ENCODE results near the gene CFAP20DC.
"Not testable (repeated sequence)": the region's sequence is repeated elsewhere in the genome, so short reads cannot be mapped to it uniquely, and the experiment has no call there.

Gene CFAP20DC

GRCh38 chr3:58967866-58968265 is 82.0 kb downstream of the CFAP20DC start:
- H3K4me3 Mint-ChIP-seq; H3K36me3 Mint-ChIP-seq (ENCODE audit: low read depth); H3K27me3 Mint-ChIP-seq (ENCODE audit: low read depth): not testable (repeated sequence)

GRCh38 chr3:58965865-58966264 is 84.0 kb downstream of the CFAP20DC start:
- Mint-ChIP-seq H3K36me3 (ENCODE audit: low read depth) (no peaks in the 10 kb centered on the region), H3K4me1 (ENCODE audit: low read depth) (no peaks in the 10 kb centered on the region), H3K27ac (no peak overlapping the region), H3K4me3 (no peak overlapping the region), H3K9me3 (no peaks in the 10 kb centered on the region), H3K27me3 (ENCODE audit: low read depth) (no peaks in the 10 kb centered on the region)
- no peak for DNase-seq (ENCODE audit: low spot score)

More at GRCh38 chr3:58967866-58968265, 82.0 kb downstream of the CFAP20DC start:
- not testable (repeated sequence) for H3K27ac Mint-ChIP-seq; H3K4me1 Mint-ChIP-seq (ENCODE audit: low read depth); H3K9me3 Mint-ChIP-seq; DNase-seq (ENCODE audit: low spot score)

- H3K27me3 Mint-ChIP-seq (ENCODE audit: low read depth), result no peaks in the 10 kb centered on the region
- H3K9me3 Mint-ChIP-seq, result no peaks in the 10 kb centered on the region
- no peak for DNase-seq (ENCODE audit: low spot score)
- no peaks in the 10 kb centered on the region for H3K4me1 Mint-ChIP-seq (ENCODE audit: low read depth)
- H3K4me3 Mint-ChIP-seq, result no peak overlapping the region
- no peak overlapping the region for H3K27ac Mint-ChIP-seq
- no peaks in the 10 kb centered on the region for H3K36me3 Mint-ChIP-seq (ENCODE audit: low read depth)
These were observed 85.8 kb downstream of the CFAP20DC start for GRCh38 chr3:58963928-58964503.

- Mint-ChIP-seq H3K27ac (no peak overlapping the region), H3K36me3 (ENCODE audit: low read depth) (no peaks in the 10 kb centered on the region), H3K27me3 (ENCODE audit: low read depth) (no peaks in the 10 kb centered on the region), H3K4me1 (ENCODE audit: low read depth) (no peaks in the 10 kb centered on the region), H3K4me3 (no peak overlapping the region), H3K9me3 (no peaks in the 10 kb centered on the region)
- DNase-seq (ENCODE audit: low spot score), result no peak
These were observed 87.0 kb downstream of the CFAP20DC start for GRCh38 chr3:58962816-58963215.

GRCh38 chr3:58962040-58962651 is 87.7 kb downstream of the CFAP20DC start:
- H3K36me3 Mint-ChIP-seq (ENCODE audit: low read depth), result no peaks in the 10 kb centered on the region
- H3K27ac Mint-ChIP-seq, result no peak overlapping the region
- no peaks in the 10 kb centered on the region for H3K27me3 Mint-ChIP-seq (ENCODE audit: low read depth)
- no peaks in the 10 kb centered on the region for H3K4me1 Mint-ChIP-seq (ENCODE audit: low read depth)
- no peaks in the 10 kb centered on the region for H3K9me3 Mint-ChIP-seq
- no peak for DNase-seq (ENCODE audit: low spot score)
- H3K4me3 Mint-ChIP-seq, result no peak overlapping the region

GRCh38 chr3:58955308-58955707 is 94.5 kb downstream of the CFAP20DC start:
- no peaks in the 10 kb centered on the region for H3K4me1 Mint-ChIP-seq (ENCODE audit: low read depth)
- peaks cover 2% of the 10 kb centered on the region for H3K27me3 Mint-ChIP-seq (ENCODE audit: low read depth)
- H3K9me3 Mint-ChIP-seq, result no peaks in the 10 kb centered on the region
- no peak overlapping the region for H3K4me3 Mint-ChIP-seq
- no peak for DNase-seq (ENCODE audit: low spot score)
- no peak overlapping the region for H3K27ac Mint-ChIP-seq
- H3K36me3 Mint-ChIP-seq (ENCODE audit: low read depth), result no peaks in the 10 kb centered on the region

GRCh38 chr3:58953288-58953687 is 96.5 kb downstream of the CFAP20DC start:
- no peak for DNase-seq (ENCODE audit: low spot score)
- H3K27me3 Mint-ChIP-seq (ENCODE audit: low read depth), result peaks cover 2% of the 10 kb centered on the region
- no peaks in the 10 kb centered on the region for H3K4me1 Mint-ChIP-seq (ENCODE audit: low read depth)
- no peak overlapping the region for H3K4me3 Mint-ChIP-seq
- no peak overlapping the region for H3K27ac Mint-ChIP-seq
- H3K36me3 Mint-ChIP-seq (ENCODE audit: low read depth), result no peaks in the 10 kb centered on the region
- H3K9me3 Mint-ChIP-seq, result no peaks in the 10 kb centered on the region

GRCh38 chr3:58952128-58952917 is 97.5 kb downstream of the CFAP20DC start:
- H3K27me3 Mint-ChIP-seq (ENCODE audit: low read depth), result peaks cover 2% of the 10 kb centered on the region
- H3K4me1 Mint-ChIP-seq (ENCODE audit: low read depth), result no peaks in the 10 kb centered on the region
- H3K36me3 Mint-ChIP-seq (ENCODE audit: low read depth), result no peaks in the 10 kb centered on the region
- H3K9me3 Mint-ChIP-seq, result no peaks in the 10 kb centered on the region
- H3K4me3 Mint-ChIP-seq, result no peak overlapping the region
- no peak overlapping the region for H3K27ac Mint-ChIP-seq
- DNase-seq (ENCODE audit: low spot score), result no peak

GRCh38 chr3:58948018-58948417 is 101.8 kb downstream of the CFAP20DC start:
- no peaks in the 10 kb centered on the region for H3K27me3 Mint-ChIP-seq (ENCODE audit: low read depth)

GRCh38 chr3:58946875-58947274 is 103.0 kb downstream of the CFAP20DC start:
- Mint-ChIP-seq H3K27ac (no peak overlapping the region), H3K4me3 (no peak overlapping the region), H3K9me3 (no peaks in the 10 kb centered on the region), H3K36me3 (ENCODE audit: low read depth) (no peaks in the 10 kb centered on the region), H3K4me1 (ENCODE audit: low read depth) (no peaks in the 10 kb centered on the region), H3K27me3 (ENCODE audit: low read depth) (no peaks in the 10 kb centered on the region)
- DNase-seq (ENCODE audit: low spot score), result no peak

More at GRCh38 chr3:58948018-58948417, 101.8 kb downstream of the CFAP20DC start:
- Mint-ChIP-seq H3K4me3 (no peak overlapping the region), H3K36me3 (ENCODE audit: low read depth) (no peaks in the 10 kb centered on the region), H3K27ac (no peak overlapping the region), H3K9me3 (no peaks in the 10 kb centered on the region), H3K4me1 (ENCODE audit: low read depth) (no peaks in the 10 kb centered on the region)
- no peak for DNase-seq (ENCODE audit: low spot score)

- Mint-ChIP-seq H3K9me3 (no peaks in the 10 kb centered on the region), H3K4me3 (no peak overlapping the region), H3K27me3 (ENCODE audit: low read depth) (no peaks in the 10 kb centered on the region), H3K4me1 (ENCODE audit: low read depth) (no peaks in the 10 kb centered on the region), H3K27ac (no peak overlapping the region), H3K36me3 (ENCODE audit: low read depth) (no peaks in the 10 kb centered on the region)
- DNase-seq (ENCODE audit: low spot score), result no peak
These were observed 111.8 kb downstream of the CFAP20DC start for GRCh38 chr3:58938057-58938456.

GRCh38 chr3:58924578-58924977 is 125.2 kb downstream of the CFAP20DC start:
- Mint-ChIP-seq H3K9me3 (no peaks in the 10 kb centered on the region), H3K36me3 (ENCODE audit: low read depth) (no peaks in the 10 kb centered on the region), H3K27me3 (ENCODE audit: low read depth) (peaks cover 12% of the 10 kb centered on the region), H3K4me3 (no peak overlapping the region), H3K27ac (no peak overlapping the region), H3K4me1 (ENCODE audit: low read depth) (no peaks in the 10 kb centered on the region)
- no peak for DNase-seq (ENCODE audit: low spot score)

- no peak for DNase-seq (ENCODE audit: low spot score)
- no peak overlapping the region for H3K27ac Mint-ChIP-seq
- H3K4me1 Mint-ChIP-seq (ENCODE audit: low read depth), result peaks cover 31% of the 10 kb centered on the region
- H3K9me3 Mint-ChIP-seq, result peaks cover 23% of the 10 kb centered on the region
- H3K4me3 Mint-ChIP-seq, result no peak overlapping the region
- H3K27me3 Mint-ChIP-seq (ENCODE audit: low read depth), result peaks cover 2% of the 10 kb centered on the region
- H3K36me3 Mint-ChIP-seq (ENCODE audit: low read depth), result no peaks in the 10 kb centered on the region
These were observed 149.4 kb downstream of the CFAP20DC start for GRCh38 chr3:58900386-58900785.

GRCh38 chr3:58899953-58900298 is 149.9 kb downstream of the CFAP20DC start:
- peak overlapping the region; percentile 35 for H3K4me3 Mint-ChIP-seq
- H3K9me3 Mint-ChIP-seq, result peaks cover 23% of the 10 kb centered on the region
- peaks cover 2% of the 10 kb centered on the region for H3K27me3 Mint-ChIP-seq (ENCODE audit: low read depth)
- H3K27ac Mint-ChIP-seq, result peak overlapping the region; percentile 67
- H3K4me1 Mint-ChIP-seq (ENCODE audit: low read depth), result peaks cover 31% of the 10 kb centered on the region
- H3K36me3 Mint-ChIP-seq (ENCODE audit: low read depth), result no peaks in the 10 kb centered on the region
- DNase-seq (ENCODE audit: low spot score), result no peak

Data from T-helper 2 cell treated with Interferon-gamma antibody and Interleukin-4, amounts not matched to agents 5 μg/mL and 100 μg/mL, for 36 hours (primary cell).